PFSK-1 (cell line): Measurements from ENCODE around the gene LRBA.

Experiments used
- FOXP2 ChIP-seq: optimal IDR thresholded peaks from 2 replicates; pipeline ENCODE3; 2011; ENCODE audit warnings: borderline replicate concordance, control low read depth, inconsistent platforms; ENCODE audit not compliant: insufficient read depth; ENCODE audit errors: extremely low read length, extremely low read depth
- POLR2AphosphoS5 ChIP-seq: IDR thresholded peaks from 2 replicates; pipeline ENCODE4 v1.6.1; 2012; ENCODE audit warnings: low read depth, mild to moderate bottlenecking, control low read depth, low read length, moderate library complexity
- SIN3A ChIP-seq: IDR thresholded peaks from 2 replicates; pipeline ENCODE4 v1.6.1; 2012; ENCODE audit warnings: mild to moderate bottlenecking, low read length, moderate library complexity, borderline replicate concordance; ENCODE audit not compliant: insufficient read depth
- TAF1 ChIP-seq: IDR thresholded peaks from 2 replicates; pipeline ENCODE4 v1.6.1; 2012; ENCODE audit warnings: low read length, control low read depth, borderline replicate concordance; ENCODE audit not compliant: insufficient read depth
- TF ChIP-seq, protein P1 (sequence below), 2 experiments: IDR thresholded peaks; 2 replicates each; pipeline versions ENCODE4 v1.6.1 to v1.8.0; 2011 to 2012; ENCODE audit warnings: low read depth in 2 of 2, low read length in 2 of 2, control low read depth in 1 of 2, inconsistent platforms in 1 of 2, mild to moderate bottlenecking in 1 of 2, moderate library complexity in 1 of 2; ENCODE audit not compliant: insufficient read depth in 1 of 2

LRBA gene

DNA sequence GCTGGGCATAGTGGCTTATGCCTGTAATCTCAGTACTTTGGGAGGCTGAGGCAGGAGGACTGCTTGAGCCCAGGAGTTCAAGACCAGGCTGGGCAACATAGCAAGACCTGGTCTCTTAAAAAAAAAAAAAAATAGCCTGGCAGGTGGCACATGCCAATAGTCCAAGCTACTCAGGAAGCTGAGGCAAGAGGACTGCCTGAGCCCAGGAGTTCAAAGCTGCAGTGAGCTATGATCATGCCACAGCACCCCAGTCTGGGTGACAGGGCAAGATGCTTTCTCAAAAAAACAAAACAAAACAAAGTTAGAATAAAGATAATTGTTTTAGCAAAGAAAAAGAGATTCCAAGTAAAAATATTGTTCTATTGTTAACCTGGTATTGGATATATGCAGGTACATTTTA is 75.0 kb downstream of the LRBA start:
- no peak for TF ChIP-seq SIN3A
- no peak for TF ChIP-seq POLR2AphosphoS5
- TF ChIP-seq, protein P1, sequence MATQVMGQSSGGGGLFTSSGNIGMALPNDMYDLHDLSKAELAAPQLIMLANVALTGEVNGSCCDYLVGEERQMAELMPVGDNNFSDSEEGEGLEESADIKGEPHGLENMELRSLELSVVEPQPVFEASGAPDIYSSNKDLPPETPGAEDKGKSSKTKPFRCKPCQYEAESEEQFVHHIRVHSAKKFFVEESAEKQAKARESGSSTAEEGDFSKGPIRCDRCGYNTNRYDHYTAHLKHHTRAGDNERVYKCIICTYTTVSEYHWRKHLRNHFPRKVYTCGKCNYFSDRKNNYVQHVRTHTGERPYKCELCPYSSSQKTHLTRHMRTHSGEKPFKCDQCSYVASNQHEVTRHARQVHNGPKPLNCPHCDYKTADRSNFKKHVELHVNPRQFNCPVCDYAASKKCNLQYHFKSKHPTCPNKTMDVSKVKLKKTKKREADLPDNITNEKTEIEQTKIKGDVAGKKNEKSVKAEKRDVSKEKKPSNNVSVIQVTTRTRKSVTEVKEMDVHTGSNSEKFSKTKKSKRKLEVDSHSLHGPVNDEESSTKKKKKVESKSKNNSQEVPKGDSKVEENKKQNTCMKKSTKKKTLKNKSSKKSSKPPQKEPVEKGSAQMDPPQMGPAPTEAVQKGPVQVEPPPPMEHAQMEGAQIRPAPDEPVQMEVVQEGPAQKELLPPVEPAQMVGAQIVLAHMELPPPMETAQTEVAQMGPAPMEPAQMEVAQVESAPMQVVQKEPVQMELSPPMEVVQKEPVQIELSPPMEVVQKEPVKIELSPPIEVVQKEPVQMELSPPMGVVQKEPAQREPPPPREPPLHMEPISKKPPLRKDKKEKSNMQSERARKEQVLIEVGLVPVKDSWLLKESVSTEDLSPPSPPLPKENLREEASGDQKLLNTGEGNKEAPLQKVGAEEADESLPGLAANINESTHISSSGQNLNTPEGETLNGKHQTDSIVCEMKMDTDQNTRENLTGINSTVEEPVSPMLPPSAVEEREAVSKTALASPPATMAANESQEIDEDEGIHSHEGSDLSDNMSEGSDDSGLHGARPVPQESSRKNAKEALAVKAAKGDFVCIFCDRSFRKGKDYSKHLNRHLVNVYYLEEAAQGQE (IDR thresholded peaks at IDR 0.05; ENCODE audit: insufficient read depth in 1 of 2, low read depth in 2 of 2, low read length in 2 of 2) = no peak
- no peak for TF ChIP-seq TAF1
- no peak for TF ChIP-seq FOXP2

DNA sequence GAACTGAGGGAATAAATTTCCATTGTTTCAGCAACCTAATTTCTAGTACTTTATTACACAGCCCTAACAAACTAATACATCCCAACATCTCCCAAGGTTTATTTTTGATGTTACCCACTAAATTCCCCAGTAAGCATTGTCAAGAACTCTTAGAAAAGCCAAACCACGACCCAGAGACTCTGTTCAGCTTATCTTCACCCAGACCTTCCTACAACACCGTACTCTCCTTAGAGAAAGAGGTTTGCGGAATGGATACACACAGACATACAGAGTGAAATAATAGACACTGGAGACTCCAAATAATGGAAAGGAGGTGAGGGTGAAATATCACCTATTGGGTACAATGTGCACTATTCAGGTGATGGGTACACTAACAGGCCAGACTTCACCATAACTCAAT is 75.6 kb downstream of the LRBA start:
- no peak for TF ChIP-seq POLR2AphosphoS5
- TF ChIP-seq, protein P1 (IDR thresholded peaks at IDR 0.05; ENCODE audit: insufficient read depth in 1 of 2, low read depth in 2 of 2, low read length in 2 of 2) = no peak
- no peak for TF ChIP-seq SIN3A
- no peak for TF ChIP-seq FOXP2
- no peak for TF ChIP-seq TAF1

DNA sequence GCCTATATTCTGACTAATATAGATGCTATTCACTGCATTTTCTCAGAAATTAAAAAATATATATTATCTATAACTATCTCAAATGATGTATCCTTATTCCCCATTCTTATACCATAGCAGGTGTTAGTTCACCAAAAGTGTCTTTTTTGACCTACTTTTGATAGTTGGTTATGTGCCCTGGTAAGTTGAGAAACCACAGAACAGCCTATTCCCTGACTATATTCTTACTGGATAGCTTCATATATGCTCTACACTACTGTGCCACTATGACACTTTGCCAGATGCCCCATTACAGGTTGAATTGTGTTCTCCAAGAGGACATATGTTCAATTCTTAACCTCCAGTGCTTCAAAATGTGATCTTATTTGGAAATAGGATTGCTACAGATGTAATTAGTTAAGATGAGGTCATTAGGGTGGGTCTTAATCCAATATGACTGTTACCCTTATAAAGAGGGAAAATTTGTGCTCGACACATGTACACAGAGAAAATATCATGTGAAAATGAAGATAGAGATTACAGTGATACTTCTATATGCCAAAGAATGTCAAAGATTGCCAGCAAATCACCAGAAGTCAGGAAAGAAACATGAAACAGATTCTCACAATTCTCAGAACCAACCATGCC is 76.1 kb downstream of the LRBA start:
- TF ChIP-seq, protein P1 (IDR thresholded peaks at IDR 0.05; ENCODE audit: insufficient read depth in 1 of 2, low read depth in 2 of 2, low read length in 2 of 2) = no peak
- TF ChIP-seq FOXP2 (no peak), POLR2AphosphoS5 (no peak), SIN3A (no peak), TAF1 (no peak)

DNA sequence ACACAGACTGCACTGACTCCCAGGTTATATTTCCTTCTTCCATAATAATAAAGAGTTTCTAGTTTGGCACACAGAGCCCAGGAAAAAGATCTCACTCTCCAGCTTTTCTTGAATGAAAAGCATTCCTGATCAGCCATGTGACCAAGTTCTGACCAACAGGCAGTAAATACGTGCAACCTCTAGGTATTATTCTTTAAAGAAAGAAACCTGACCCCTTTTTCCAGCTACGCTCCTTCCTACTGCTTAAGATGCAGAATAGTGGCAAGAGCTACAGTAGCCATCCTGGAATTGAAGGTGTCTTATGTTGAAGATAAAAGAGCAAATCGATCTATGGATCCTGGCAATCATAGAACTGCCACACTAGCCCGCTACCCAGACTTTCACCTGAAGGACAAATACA is 76.7 kb downstream of the LRBA start:
- TF ChIP-seq FOXP2 (no peak), POLR2AphosphoS5 (no peak), SIN3A (no peak)
- TF ChIP-seq, protein P1 (IDR thresholded peaks at IDR 0.05; ENCODE audit: insufficient read depth in 1 of 2, low read depth in 2 of 2, low read length in 2 of 2) = no peak

DNA sequence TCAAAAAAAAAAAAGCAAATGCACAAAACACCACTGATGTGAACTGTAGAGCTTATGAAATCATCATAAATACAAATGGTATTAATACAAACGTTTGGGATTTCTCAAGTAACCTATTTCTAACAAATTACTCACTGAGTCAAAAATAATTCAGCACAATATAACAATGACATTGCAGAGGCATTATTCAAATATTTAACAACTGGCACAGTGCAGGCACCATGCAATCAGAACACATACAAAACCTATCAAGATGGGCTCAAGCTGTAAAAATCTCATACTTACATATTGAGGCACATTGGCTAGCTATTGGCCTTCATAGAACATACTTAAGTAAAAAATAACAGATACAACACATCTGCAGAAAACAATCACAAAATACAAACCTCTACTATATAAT is 81.1 kb downstream of the LRBA start:
- TF ChIP-seq SIN3A (no peak), TAF1 (no peak), FOXP2 (no peak), POLR2AphosphoS5 (no peak)
